ENCODE measurements around the gene LGMN.

GRCh38 chr14:92793709-92794546 lies 45.5 kb upstream of the LGMN start, which contains the start of gene GOLGA5:
- TF ChIP-seq YY1 (IDR thresholded peaks at IDR 0.05; ENCODE audit: insufficient read depth, insufficient read length) (no peak), ZNF274 (IDR thresholded peaks at IDR 0.05; ENCODE audit: low read depth, low read length) (no peak)

Measured in NT2/D1 (cell line).